GM19452 (cell line): Measurements from ENCODE around the gene ARHGEF9.
"Not testable (repeated sequence)": the region's sequence is repeated elsewhere in the genome, so short reads cannot be mapped to it uniquely, and the experiment has no call there.

Experiments used
- ATAC-seq: cut with Tn5 transposase; IDR thresholded peaks from one replicate; pipeline ENCODE4 v1.9.1; 2021; ENCODE audit not compliant: unreplicated experiment

Gene ARHGEF9

GRCh38 chrX:63664741-63665140 is 120.3 kb downstream of the ARHGEF9 start:
- ATAC-seq, result no peak

- ATAC-seq, result no peak
Measured at GRCh38 chrX:63664083-63664482, 120.9 kb downstream of the ARHGEF9 start.

GRCh38 chrX:63661676-63662075 is 123.3 kb downstream of the ARHGEF9 start:
- no peak for ATAC-seq

GRCh38 chrX:63658920-63659319 is 126.1 kb downstream of the ARHGEF9 start:
- ATAC-seq, result no peak

GRCh38 chrX:63657821-63658220 is 127.2 kb downstream of the ARHGEF9 start:
- no peak for ATAC-seq

GRCh38 chrX:63656871-63657580 is 128.0 kb downstream of the ARHGEF9 start:
- no peak for ATAC-seq

- no peak for ATAC-seq
Measured at GRCh38 chrX:63652086-63652765, 132.8 kb downstream of the ARHGEF9 start.

GRCh38 chrX:63645748-63646147 is 139.3 kb downstream of the ARHGEF9 start:
- ATAC-seq, result not testable (repeated sequence)

- ATAC-seq, result no peak
Measured at GRCh38 chrX:63635750-63636149, 149.3 kb downstream of the ARHGEF9 start.

GRCh38 chrX:63613531-63614028 is 171.4 kb downstream of the ARHGEF9 start:
- ATAC-seq, result no peak

GRCh38 chrX:63585936-63586335 is 199.1 kb downstream of the ARHGEF9 start:
- no peak for ATAC-seq
